Left renal cortex interstitium (tissue), 4 donors: Measurements from ENCODE around the gene NPDC1. TPM values are rescaled to one million over a fixed set of nuclear protein-coding genes. Genes with fewer than 3 reads are reported as not detected.

ENCODE experiments used
- DNase-seq, 4 donors: peaks; one replicate each; pipeline ENCODE4 v3.0.0-alpha.2; 2013; ENCODE audit warnings: low read depth in 4 of 4, low spot score in 2 of 4, missing footprints in 1 of 4
- polyA plus RNA-seq, 4 donors: library from polyadenylated mRNA; unstranded; fragments of 120-200 nt; gene quantifications; one replicate each; pipeline ENCODE4 v1.2.1, GENCODE V29; 2013; ENCODE audit not compliant: insufficient read length in 4 of 4

Gene NPDC1
- polyA plus RNA-seq, 4 donors = 19.8 to 46.8 (median 34.4) TPM

GRCh38 chr9:137028263-137029057, 17.5 kb downstream of the NPDC1 start:
- DNase-seq = no peak

- DNase-seq = no peak
Observed at GRCh38 chr9:137027369-137028262, 18.4 kb downstream of the NPDC1 start, which contains the start of gene ABCA2. Gene ABCA2 (minus strand): TSS chr9:137028237. CDS start chr9:137028140, 97 bp downstream.

GRCh38 chr9:137026828-137027227, 19.1 kb downstream of the NPDC1 start:
- DNase-seq = no peak

GRCh38 chr9:137026384-137026783, 19.6 kb downstream of the NPDC1 start:
- DNase-seq = no peak

GRCh38 chr9:137025517-137025966, 20.4 kb downstream of the NPDC1 start:
- peak in 2 of 4 donors; percentile 71 to 78 for DNase-seq

- DNase-seq = no peak
Observed at GRCh38 chr9:137023583-137023991, 22.4 kb downstream of the NPDC1 start.

- no peak for DNase-seq
Observed at GRCh38 chr9:137023157-137023556, 22.8 kb downstream of the NPDC1 start.

- no peak for DNase-seq
Observed at GRCh38 chr9:137022662-137023008, 23.3 kb downstream of the NPDC1 start.

- DNase-seq = no peak
Observed at GRCh38 chr9:137021979-137022661, 23.9 kb downstream of the NPDC1 start.

- no peak for DNase-seq
Observed at GRCh38 chr9:137021568-137021978, 24.4 kb downstream of the NPDC1 start.

- no peak for DNase-seq
Observed at GRCh38 chr9:137020771-137021567, 25.0 kb downstream of the NPDC1 start.

- no peak for DNase-seq
Observed at GRCh38 chr9:137019891-137020683, 25.9 kb downstream of the NPDC1 start.

- no peak for DNase-seq
Observed at GRCh38 chr9:137018761-137019559, 27.0 kb downstream of the NPDC1 start.

- no peak for DNase-seq
Observed at GRCh38 chr9:137017791-137018497, 28.0 kb downstream of the NPDC1 start.

GRCh38 chr9:137017071-137017470, 28.9 kb downstream of the NPDC1 start:
- DNase-seq = no peak

- DNase-seq = no peak
Observed at GRCh38 chr9:137016436-137016835, 29.5 kb downstream of the NPDC1 start.

GRCh38 chr9:137015976-137016375, 30.0 kb downstream of the NPDC1 start:
- DNase-seq = no peak

GRCh38 chr9:137015540-137015930, 30.4 kb downstream of the NPDC1 start:
- no peak for DNase-seq
